ENCODE results near the gene DPP10. TPM values are rescaled to one million over a fixed set of nuclear protein-coding genes. Genes with fewer than 3 reads are reported as not detected.

DPP10 gene
- total RNA-seq, 1 donor from 2014 or later: 1.0 TPM

DNA sequence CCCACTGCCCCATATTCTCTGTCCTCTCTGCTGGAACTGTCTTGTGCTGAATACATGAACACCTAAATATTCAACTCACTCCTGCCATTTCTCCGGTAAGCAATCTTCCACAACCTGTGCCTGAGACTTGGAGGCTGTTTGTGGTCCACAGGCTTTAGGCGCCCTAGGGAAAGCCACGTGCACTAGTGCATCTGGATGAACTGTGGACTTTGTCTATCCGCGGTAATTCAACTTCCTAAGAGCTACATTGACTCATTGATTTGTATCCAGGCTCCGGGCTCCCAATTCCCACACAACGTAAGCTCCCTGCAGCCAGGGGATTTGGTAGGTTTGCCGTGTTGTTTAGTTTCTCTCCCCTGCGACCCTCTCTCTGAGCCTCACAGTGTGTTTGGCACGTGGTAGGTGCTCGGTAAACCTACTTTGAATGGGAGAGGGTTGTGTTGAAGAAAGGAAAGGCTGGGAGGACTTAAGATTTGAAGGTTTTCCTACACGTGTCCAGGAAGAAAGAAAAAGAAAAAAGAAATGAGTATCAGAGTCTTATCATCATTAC is 718.2 kb downstream of the DPP10 start:
- no peak for DNase-seq (ENCODE audit: low spot score)

DNA sequence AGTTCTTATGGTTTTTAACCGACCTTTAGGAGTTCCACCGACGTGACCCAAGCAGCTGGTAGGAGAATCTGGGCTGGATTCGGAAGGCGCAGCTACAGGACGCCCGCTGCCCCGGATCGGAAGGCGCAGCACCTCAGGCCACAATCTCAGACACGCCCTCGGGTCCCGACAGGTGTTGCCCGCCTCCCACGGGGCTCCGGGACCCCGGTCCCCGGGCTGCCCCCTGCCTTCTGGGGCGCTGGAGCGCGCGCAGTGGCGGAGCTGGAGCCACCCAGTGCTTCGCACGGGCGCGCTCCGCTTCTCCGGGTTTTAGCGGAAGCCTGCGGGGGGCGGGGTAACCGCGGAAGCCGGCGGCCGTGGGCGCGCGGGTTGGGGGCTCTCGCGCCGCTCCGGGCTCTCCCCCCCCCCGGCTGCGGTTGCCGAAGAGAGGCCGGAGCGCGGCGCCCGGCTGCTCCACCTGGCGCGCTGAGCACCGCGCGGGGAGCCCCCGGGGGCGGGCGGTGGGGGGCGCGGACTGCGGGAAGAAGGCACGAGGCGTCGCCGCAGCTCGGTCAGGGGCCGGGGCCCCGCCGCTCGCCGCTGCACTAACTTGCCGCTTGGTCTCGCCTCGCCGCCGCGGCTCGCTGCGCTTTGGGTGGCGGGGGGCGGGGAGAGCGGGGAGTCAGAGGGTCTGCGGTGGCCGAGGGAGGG is 718.8 kb downstream of the DPP10 start:
- DNase-seq (ENCODE audit: low spot score): no peak

DNA sequence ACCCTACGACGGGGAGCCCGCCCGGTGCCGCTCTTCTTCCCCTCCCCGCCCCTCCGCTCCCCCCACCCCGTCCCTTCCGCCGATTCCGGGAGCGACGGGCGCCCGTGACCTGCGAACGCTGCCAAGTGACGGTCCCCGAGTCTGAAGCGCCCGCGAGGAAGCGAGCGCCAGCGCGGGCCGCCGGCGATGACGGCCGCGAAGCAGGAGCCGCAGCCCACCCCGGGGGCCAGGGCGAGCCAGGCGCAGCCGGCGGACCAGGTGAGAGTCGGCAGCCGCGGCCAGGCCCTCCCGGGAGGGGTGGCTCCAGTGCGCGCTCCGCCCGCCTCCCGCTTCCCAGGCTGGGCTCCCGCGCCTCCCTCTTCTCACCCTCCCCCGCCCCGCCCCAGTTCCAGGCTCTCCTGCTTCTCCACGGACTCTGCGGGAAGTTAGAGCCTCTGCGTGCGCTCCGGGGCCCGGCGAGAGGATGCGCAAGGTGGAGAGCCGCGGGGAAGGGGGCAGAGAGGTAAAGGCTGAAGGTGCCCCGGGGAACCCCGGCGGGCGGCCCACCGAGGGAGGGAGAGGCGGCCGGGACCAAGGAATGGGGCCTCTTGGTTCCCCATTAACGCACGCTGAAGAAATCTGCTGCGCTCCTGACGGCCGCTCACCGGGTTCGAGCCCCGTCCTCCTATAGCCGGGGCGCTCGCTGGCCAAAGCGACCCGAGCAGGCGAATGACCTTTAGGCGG is 719.5 kb downstream of the DPP10 start:
- DNase-seq (ENCODE audit: low spot score): no peak

DNA sequence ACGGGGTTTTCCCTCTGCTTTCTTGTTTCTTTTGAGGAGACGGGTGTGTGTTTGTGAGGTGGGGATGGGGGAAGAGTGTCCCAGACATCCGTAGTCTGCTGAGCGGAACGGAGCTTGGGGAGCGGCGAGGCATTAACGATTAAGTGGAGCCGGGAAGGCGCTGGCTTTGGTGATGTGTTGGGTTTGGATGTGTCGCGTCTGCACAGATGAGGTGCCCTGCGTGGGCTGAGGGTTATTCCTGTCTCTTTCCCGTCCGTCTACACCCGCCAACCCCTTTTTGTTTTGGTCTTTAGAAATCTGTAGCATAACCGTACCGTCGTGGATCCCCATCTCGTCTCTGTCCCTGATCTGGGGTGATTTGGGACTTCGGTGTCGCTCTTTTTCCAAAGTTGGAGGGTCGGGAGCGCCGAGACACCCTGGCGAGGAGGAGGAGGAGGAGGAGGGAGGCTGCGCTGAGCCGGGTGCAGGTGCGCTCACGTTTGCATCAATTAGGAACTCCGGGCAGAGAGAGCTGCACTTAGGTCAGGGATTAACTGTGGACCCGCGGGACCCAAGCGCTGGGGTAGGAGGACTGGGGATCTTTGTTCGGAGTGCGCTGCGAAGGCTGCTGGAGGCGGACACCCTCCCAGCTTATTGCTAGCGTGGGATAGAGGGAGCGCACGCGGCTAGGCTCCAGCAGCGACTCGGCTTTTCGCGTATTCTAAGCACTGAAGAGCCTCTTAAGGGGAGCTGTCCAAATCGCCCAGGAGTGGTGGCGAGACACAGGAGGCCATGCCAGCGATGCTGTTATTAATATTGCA is 720.3 kb downstream of the DPP10 start:
- DNase-seq (ENCODE audit: low spot score): no peak

DNA sequence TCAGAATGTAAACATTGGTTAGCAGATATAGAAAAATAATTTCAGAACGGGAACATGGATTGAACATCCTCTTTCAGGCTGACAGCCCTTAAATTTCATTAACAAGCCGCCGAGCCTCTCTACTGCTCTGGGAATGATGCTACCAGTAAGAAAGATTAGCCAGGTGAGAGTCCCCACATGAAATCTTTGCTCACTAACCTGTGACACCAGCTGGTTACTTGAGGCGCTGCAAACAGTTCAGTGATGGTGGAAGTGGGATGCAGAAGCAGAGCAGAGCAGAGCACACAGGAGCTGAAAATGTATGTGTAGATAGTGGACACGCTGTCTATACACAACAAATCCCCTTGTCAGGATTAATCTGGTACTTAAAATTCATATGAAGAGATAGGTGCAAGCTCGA is 721.1 kb downstream of the DPP10 start:
- no peak for DNase-seq (ENCODE audit: low spot score)

DNA sequence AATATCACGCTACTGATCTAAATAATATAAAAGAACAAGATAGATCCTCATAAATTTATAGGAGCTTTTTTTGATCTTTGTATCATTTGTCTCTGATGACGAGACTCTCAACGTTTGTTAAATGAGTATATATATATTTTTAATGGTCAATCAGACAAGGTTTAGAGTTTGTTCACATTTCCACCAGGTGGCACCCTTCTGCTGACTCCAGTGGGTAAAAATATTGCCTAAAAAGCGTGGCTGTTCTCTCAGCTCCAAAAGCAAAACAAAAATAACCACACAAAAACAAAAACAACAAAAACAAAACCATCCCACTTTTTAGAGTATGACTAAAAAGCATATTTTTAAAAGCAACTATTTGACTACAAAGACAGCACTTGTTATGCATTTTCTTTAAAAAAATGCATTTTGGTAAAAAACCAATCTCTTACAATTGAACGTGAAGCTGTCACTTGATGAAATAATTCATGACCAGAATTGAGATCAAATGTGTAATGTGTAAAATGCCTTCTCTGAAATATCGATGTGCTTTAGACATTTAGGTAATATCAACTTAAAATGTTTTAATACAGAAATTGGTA is 723.2 kb downstream of the DPP10 start:
- no peak for DNase-seq (ENCODE audit: low spot score)

DNA sequence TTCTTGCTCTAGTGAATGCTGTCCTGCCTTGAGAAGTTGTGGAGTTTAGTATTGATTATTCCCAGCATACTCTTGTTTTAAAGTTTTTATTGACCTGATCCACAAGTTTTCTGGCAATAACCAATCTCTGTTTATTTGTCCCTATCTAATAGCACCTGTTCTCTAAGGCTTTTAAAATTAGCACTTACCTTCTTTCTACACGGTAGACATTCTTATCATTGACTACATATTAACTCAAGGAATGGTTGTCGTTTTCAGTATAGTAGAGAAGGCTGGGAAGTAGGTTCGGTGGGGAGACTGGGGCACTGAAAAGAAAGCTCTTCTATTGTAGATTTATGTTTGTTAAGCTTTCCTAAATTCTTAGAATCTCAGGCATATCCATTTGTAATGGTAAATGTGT is 726.0 kb downstream of the DPP10 start:
- no peak for DNase-seq (ENCODE audit: low spot score)

DNA sequence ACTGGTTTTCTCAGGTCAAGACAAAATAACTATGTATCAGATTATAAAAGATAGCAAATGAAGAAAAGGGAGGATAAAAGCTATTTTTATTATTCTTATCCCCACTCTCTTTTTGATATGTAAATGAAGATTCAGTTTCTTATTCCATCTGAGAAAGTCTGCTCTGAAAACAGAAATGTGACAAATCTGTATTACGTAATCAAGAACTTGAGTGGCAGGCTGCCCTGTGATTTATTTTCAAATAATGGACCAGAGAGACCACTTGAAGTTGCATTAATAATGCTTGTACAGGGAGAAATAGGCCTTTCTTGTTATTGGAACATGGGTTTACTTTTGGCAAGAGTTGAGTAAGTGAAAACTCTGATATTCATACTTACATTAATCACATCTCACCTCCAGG is 727.4 kb downstream of the DPP10 start:
- no peak for DNase-seq (ENCODE audit: low spot score)

DNA sequence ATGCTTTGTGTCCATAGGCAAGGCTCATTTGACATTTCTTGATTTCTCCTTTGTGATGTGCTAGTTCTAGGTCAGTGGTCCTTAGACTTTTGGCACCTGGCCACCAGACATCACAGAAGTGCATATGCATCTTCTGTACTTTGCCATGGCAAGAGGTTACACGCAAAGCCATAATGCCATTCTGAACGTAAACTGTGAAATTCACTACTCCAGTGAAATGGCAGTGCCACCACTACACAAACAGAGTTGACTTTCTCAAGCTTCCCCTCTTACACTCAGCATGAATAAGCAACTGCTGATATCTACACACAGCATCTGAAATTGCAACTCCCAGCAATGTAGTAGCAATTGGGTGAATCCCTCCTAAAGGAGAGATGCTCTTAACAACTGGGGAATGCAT is 729.3 kb downstream of the DPP10 start:
- DNase-seq (ENCODE audit: low spot score): no peak

DNA sequence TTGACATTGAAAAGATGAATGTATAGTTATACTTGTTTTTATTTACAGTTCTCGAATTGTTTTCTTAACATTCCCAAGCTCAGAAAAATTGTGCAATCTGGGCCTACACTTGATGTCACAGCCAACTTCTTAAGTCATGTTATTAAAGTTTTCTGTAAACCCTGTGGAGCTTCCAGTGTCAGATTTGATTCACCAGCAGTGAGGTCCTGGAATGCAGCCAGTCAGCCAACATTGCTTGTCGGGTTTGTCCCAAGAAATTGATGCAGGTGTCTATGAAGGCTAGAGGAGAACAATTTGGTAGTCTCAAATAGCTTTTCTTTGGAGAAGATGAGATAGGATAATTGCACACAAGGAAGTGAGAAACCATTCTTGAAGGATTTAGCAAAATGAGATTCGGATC is 732.2 kb downstream of the DPP10 start:
- no peak for DNase-seq (ENCODE audit: low spot score)

DNA sequence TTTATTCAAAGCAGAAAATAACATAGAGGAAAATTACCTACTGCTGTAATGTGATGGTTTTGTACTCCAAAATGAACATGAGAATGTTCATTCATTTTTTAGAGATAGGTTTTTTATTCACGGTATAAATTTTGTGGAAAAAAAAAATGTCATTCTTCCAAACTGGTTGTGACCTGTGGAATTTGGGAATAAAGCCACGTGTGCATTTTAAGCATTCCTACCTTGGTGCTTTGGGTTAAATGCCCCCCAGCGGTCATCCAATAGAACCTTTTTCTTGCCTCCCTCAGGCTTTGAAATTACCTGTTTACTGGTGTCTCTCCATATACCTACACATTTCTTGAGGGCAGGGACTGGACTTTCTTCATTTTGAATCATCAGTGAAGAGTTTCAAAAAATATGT is 740.7 kb downstream of the DPP10 start:
- no peak for DNase-seq (ENCODE audit: low spot score)

DNA sequence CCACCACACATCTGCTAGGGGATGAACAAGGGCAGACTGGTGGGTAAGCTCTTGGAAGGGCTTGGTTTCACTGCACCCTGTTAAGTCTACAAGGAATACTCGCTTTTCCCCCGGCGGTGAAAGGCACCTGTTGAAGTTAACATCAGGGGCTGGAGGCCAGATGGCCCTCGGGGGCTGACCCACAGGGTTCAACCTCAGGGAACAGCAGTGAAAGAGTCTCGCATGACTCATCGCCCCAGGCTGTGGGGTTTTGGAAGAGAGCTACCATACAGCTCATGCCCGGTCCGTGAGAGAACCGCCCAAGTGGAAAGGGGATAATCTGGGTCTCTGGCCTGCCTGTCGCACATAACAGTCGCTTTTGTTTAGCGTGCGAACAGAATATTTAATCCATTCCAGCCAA is 748.0 kb downstream of the DPP10 start:
- no peak for DNase-seq (ENCODE audit: low spot score)

DNA sequence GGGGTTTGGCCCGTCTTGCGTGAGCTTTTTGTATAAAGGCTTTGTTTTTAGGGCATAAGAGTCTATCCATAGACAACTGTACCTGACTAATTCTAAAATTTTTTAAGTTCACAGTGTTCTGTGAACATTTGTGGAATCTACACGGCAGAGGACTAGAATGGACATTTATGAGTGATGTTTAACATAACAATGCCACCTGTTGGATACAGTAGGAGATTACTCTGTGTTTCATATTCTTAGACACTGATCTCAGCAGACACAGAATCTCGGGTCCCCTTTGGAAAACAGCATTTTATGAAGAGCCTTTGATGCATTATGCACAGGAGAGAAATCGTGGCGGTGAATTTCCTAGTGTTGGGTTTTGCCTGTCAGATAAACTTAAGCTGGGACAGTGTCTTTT is 752.2 kb downstream of the DPP10 start:
- DNase-seq (ENCODE audit: low spot score): no peak

DNA sequence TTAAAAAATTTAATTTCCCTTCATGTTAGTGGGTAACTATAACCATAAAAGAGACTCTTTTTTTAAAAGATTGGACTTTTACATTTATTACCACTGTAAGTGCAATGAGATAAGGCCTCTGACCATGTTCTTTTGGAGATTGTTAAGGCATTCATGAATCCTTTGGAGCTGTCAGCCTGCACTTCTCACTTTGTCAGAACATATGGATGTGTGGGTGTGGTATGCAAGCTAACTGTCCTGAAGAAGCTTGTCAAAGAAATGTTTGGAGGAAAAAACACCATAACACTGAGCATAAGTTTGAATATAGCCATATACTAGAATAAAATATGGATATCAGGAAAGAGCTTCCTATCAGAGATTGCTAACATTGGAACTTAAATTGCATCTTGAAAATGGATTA is 754.1 kb downstream of the DPP10 start:
- no peak for DNase-seq (ENCODE audit: low spot score)

DNA sequence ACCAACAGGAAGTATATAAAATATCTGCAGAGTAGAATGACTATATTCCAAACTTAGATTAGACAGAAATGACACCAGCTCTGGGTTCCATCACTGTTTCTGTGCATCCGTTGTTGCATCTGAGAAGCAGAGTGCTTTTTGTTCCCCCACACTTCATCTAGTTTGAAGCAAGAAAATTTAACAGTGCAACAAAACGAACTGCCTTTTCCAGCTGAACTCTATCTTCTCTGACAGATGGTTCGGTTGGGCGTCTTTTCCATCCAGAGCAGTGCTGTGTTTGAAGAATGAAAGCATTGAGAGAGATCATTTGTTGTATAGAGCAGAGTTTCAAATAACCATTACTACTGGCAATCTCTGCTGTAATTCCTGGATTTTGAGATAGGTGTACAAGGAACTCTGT is 757.5 kb downstream of the DPP10 start:
- DNase-seq (ENCODE audit: low spot score): no peak

DNA sequence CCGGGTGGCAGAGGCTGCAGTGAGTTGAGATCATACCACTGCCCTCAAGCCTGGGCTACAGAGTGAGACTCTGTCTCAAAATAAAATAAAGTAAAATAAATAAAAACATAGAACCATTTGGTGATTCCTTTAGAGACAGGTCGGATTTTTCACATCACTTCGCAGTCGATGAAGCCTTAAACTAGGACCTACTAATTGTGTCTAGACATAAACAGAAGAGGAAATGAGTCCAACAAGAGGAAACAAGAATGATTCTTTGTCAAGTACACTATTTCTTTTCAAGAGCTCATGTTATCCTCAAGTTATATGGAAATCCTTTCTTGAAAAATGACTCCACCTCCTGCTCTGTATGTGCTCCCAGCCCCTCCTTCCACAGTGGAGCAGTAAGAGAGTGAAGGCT is 758.9 kb downstream of the DPP10 start:
- no peak for DNase-seq (ENCODE audit: low spot score)

DNA sequence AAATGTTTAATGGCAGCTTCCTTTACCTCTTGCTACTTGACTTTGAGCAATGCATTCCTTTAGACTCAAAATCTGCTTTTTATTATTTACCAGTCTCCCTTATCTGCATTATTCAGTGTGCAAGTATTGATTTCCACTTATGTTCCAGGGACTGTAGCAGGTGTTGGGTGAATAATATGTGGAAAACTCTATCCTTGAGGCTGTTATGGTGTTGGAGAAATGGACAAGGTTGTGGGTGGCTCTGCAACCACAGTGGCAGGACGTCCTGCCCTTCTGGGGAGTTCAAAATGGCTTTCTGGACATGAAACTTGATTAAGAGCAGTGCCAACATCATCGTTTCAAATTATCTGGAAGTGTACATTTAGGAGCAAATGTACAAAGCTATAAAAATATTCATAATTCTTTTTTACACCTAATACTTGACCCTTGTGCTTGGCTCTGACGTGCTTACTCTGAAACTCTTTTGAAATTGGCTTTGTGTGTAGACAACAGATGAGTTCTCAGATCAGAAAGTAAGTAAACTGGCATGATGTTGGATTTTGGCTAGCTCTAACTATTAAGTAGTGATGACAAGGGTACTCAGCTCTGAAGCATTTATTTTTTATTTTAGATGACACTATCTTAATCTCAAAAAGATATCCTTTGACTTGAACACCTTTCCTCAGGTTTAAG is 766.2 kb downstream of the DPP10 start:
- DNase-seq (ENCODE audit: low spot score): no peak

DNA sequence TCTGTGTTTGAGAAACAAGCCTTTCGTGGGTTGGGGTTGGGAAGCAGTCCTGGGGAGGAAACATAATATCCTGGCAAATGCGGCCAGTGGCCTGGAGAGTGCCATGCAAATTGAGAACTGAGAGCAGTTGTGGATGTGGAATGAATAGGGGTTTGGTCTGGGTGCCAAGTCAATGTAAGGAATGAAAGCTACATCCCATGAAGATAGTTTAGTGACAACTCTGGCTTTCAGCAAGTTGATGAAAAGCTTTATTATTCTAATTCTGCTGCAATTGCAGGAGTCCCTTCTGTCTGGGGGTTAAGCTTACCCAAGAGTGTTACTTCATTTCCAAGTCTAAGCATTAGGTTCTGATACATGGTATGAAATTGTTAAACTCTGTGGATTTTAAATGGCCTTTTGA is 771.6 kb downstream of the DPP10 start:
- no peak for DNase-seq (ENCODE audit: low spot score)

DNA sequence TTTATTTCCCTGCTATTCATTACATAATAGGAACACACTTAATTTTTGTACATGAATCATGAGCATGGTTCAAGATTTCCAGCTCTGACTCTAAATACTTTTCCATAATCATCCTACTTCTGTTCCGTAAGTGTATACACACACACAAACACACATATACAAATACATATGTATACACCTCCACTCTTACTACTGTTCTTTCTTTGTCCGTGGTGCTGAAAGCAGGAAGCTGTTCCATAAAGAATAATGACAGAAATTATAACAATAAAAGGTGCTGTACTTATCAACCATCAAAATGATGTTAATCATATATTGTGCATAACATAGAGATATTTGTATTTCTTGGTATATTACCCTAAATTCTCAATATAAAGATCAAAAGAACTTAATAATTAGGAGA is 776.9 kb downstream of the DPP10 start:
- DNase-seq (ENCODE audit: low spot score): no peak

DNA sequence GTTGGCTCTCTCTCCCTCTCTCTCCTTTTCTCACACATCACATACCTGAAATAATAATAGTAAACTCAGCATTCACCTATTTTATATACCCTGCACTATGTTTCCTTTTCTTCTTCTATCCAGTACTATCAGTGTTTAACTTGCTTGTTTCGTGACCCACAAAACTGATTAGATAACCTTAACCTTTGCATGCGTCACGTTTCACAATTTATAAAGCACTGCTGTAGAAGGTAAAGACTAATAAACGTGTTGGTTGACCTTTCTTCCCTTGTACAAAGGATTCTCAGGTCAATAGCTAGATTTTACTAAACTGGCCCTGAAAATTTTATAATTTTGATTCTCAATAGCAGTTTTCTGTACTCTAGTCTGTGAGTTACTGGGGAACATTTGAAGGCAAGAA is 791.7 kb downstream of the DPP10 start:
- DNase-seq (ENCODE audit: low spot score): no peak

DNA sequence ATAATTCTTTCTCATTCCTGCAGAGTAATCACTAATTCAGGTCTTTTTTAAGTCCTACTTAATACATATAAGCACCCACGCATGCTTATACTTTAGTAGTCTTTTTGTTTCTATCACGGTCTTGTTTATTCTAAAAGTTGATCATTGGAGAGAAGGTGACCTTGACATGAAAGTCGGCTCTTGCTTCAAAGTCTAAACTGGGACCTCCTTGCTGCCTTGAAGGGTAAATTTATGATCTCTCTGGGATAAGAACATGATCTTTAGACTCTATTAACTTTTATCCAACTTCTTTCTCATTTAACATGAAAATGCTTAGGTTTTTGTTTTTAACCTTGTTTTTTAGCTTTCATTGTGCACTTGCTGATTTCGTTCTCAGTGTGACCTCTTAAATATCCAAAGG is 792.3 kb downstream of the DPP10 start:
- DNase-seq (ENCODE audit: low spot score): no peak

DNA sequence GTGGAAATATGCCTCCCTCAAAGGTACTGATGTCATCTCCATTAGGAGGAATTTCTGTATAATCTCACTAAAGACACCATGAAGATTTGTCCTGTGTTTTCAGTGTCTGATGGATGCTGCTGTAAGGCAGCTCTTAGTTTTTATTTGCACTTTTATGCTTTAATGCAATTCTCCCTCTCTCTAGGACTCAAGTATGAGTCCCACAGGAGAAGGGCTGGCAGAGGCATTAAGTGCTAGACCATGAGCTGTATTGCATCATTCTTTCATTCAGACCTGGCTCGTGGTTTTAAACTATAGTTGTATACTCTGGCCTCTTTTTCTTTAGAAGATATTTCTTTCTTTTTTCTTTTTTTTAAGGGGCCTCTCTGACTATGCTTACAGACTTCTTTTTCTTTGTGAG is 805.6 kb downstream of the DPP10 start:
- no peak for DNase-seq (ENCODE audit: low spot score)

All from ureter (tissue), 1 donor.